Mesothelial cell of epicardium (in vitro differentiated cells): Measurements from ENCODE around the gene PRDM16. TPM values are rescaled to one million over a fixed set of nuclear protein-coding genes. Genes with fewer than 3 reads are reported as not detected.

Experiments used
- DNase-seq, 2 experiments: peaks; one replicate each; pipeline ENCODE4 v3.0.0; 2021; ENCODE audit warnings: low spot score in 2 of 2; ENCODE audit not compliant: unreplicated experiment in 2 of 2
- H3K27ac Mint-ChIP-seq: 2 replicates; pipeline ENCODE4 v1.8.0; 2021; ENCODE audit warnings: mixed read lengths
- H3K27me3 Mint-ChIP-seq: 2 replicates; pipeline ENCODE4 v1.8.0; 2021; ENCODE audit warnings: low read depth, mixed read lengths
- H3K36me3 Mint-ChIP-seq: 2 replicates; pipeline ENCODE4 v1.8.0; 2021; ENCODE audit warnings: mixed read lengths
- H3K4me1 Mint-ChIP-seq: 2 replicates; pipeline ENCODE4 v1.8.0; 2021; ENCODE audit warnings: mixed read lengths
- H3K4me3 Mint-ChIP-seq: 2 replicates; pipeline ENCODE4 v1.8.0; 2021; ENCODE audit warnings: mild to moderate bottlenecking, moderate library complexity, mixed read lengths
- H3K9me3 Mint-ChIP-seq: 2 replicates; pipeline ENCODE4 v1.8.0; 2021; ENCODE audit warnings: mixed read lengths
- total RNA-seq: library from RNA; stranded (reverse); gene quantifications from 3 replicates; pipeline ENCODE4 v1.2.1, GENCODE V29; 2021
- TF ChIP-seq, protein P1 (sequence below): fragments of 200-600 bp; sonication (generic); IDR thresholded peaks from one replicate; pipeline ENCODE4 v1.5.0; 2021; ENCODE audit warnings: antibody characterized with exemption; ENCODE audit not compliant: unreplicated experiment

PRDM16 gene
- total RNA-seq, 1 donor from 2014 or later, result 1.4 TPM

DNA sequence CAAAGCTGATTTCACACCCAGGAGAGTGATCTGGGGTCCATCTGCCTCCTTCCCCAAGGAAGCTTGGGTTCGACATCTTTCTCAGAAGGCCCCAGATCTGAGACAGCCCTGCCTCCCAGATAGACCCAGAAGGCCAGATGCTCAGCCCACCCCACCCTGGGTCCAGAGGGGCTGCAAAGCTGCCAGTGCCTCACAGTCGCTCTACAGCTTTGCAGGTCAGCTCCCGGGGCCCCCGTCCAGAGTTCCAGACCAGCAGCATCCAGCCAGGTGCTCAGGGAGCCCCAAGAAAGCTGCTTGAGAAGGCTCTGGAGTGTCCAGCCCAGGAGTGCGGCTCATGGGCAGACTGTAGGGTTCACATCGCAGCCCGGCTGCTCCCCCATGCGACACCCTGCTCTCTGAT, 242.7 kb downstream of the PRDM16 start:
- no peaks in the 10 kb centered on the region for H3K9me3 Mint-ChIP-seq
- H3K4me3 Mint-ChIP-seq, result no peak overlapping the region
- DNase-seq, result no peak
- H3K27ac Mint-ChIP-seq, result no peak overlapping the region
- TF ChIP-seq, protein P1, sequence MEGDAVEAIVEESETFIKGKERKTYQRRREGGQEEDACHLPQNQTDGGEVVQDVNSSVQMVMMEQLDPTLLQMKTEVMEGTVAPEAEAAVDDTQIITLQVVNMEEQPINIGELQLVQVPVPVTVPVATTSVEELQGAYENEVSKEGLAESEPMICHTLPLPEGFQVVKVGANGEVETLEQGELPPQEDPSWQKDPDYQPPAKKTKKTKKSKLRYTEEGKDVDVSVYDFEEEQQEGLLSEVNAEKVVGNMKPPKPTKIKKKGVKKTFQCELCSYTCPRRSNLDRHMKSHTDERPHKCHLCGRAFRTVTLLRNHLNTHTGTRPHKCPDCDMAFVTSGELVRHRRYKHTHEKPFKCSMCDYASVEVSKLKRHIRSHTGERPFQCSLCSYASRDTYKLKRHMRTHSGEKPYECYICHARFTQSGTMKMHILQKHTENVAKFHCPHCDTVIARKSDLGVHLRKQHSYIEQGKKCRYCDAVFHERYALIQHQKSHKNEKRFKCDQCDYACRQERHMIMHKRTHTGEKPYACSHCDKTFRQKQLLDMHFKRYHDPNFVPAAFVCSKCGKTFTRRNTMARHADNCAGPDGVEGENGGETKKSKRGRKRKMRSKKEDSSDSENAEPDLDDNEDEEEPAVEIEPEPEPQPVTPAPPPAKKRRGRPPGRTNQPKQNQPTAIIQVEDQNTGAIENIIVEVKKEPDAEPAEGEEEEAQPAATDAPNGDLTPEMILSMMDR, result no peak
- H3K27me3 Mint-ChIP-seq, result peaks cover 69% of the 10 kb centered on the region
- H3K36me3 Mint-ChIP-seq, result no peaks in the 10 kb centered on the region
- peaks cover 37% of the 10 kb centered on the region for H3K4me1 Mint-ChIP-seq

DNA sequence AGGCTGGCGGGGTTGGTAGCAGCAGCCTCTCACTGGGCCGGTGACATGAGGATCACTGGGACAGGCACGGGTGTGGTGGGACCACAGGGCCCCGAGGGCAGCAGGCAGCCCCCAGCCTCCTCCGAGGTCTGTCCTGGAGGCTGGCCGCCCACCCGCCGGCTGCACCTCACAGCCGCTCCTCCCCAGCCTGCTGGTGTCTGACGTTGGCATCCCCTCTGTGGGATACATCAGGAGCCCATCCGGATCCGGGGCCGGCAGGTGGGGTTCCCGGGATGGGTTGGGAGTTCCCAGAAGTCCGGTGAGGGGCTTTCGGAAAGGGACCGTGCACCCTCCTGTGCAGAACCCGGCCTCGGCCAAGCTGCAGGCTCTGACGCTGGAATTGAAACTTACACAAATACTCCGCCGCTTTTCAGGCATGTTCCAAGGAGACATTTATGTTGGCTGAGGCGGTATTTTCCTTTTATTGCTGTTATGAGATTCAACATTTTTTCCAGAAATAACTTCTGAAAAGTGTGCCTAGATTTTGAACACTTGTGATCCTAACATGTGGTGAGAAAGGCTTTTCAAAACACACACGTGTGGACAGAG, 243.4 kb downstream of the PRDM16 start:
- Mint-ChIP-seq H3K4me1 (peaks cover 37% of the 10 kb centered on the region), H3K4me3 (no peak overlapping the region)

DNA sequence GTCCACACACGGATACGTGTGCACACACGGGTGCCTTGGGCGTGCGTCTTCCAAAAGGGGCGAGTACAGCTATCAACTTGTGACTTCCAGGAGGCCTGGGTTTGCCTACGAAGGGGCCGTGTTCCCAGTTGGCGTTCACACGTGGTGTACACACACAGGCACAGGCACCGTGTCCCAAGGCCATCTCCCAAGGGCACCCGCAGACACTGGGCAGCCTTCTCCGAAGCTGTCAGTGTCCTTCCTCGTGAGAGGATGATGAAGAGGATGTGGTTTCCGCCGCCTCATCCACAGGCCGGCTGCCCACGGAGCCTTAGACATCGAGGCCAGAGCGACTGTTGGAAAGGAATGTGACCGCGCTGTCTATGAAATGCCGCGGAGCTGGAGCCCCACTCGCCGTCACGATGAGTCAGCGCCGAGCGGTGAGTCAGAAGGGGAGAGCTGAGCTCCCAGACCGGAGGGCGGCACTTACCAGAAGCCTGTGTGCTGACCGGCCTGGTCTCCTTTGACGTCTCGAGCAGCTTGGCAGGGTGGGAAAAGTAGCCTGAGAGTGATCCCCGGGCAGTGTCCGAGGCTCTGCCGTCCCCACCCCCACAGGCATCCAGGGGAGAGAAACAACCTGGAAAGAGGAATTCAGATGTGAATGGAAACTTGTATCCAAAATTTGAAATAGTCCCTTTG, 244.0 kb downstream of the PRDM16 start:
- peak overlapping the region; percentile 30 for H3K4me3 Mint-ChIP-seq
- H3K36me3 Mint-ChIP-seq, result no peaks in the 10 kb centered on the region
- H3K9me3 Mint-ChIP-seq, result no peaks in the 10 kb centered on the region
- peaks cover 59% of the 10 kb centered on the region for H3K27me3 Mint-ChIP-seq
- DNase-seq, result peak; percentile 72 to 79
- H3K27ac Mint-ChIP-seq, result peak overlapping the region; percentile 96
- H3K4me1 Mint-ChIP-seq, result peaks cover 37% of the 10 kb centered on the region
- TF ChIP-seq, protein P1, result no peak

More for the DNA sequence above, 243.4 kb downstream of the PRDM16 start:
- Mint-ChIP-seq H3K27me3 (peaks cover 63% of the 10 kb centered on the region), H3K9me3 (no peaks in the 10 kb centered on the region), H3K27ac (peak overlapping the region; percentile 96), H3K36me3 (no peaks in the 10 kb centered on the region)
- TF ChIP-seq, protein P1, result no peak
- DNase-seq, result no peak

DNA sequence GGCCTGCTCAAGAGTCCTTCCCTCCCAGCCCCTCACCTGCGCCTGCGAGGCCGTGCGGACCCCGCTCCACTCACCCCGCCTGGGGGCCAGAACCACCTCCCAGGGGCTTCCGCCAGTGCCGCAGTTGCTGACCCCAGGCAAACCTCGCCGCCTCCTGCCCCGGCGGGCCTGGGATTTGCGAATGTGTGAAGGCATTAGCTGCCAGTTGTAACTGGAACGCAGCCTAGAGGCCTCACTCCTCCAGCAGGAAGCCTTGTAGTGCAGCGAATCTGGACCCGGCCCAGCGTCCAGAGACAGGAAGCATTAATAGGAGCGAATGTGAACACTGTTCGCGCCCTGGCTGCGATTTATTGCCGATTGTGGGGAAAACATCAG, 244.6 kb downstream of the PRDM16 start:
- H3K4me3 Mint-ChIP-seq, result peak overlapping the region; percentile 30
- H3K27ac Mint-ChIP-seq, result peak overlapping the region; percentile 96
- H3K36me3 Mint-ChIP-seq, result no peaks in the 10 kb centered on the region
- TF ChIP-seq, protein P1, result no peak
- H3K4me1 Mint-ChIP-seq, result peaks cover 37% of the 10 kb centered on the region
- peak in 1 of 2 experiments; percentile 73 for DNase-seq
- H3K9me3 Mint-ChIP-seq, result no peaks in the 10 kb centered on the region
- H3K27me3 Mint-ChIP-seq, result peaks cover 59% of the 10 kb centered on the region

DNA sequence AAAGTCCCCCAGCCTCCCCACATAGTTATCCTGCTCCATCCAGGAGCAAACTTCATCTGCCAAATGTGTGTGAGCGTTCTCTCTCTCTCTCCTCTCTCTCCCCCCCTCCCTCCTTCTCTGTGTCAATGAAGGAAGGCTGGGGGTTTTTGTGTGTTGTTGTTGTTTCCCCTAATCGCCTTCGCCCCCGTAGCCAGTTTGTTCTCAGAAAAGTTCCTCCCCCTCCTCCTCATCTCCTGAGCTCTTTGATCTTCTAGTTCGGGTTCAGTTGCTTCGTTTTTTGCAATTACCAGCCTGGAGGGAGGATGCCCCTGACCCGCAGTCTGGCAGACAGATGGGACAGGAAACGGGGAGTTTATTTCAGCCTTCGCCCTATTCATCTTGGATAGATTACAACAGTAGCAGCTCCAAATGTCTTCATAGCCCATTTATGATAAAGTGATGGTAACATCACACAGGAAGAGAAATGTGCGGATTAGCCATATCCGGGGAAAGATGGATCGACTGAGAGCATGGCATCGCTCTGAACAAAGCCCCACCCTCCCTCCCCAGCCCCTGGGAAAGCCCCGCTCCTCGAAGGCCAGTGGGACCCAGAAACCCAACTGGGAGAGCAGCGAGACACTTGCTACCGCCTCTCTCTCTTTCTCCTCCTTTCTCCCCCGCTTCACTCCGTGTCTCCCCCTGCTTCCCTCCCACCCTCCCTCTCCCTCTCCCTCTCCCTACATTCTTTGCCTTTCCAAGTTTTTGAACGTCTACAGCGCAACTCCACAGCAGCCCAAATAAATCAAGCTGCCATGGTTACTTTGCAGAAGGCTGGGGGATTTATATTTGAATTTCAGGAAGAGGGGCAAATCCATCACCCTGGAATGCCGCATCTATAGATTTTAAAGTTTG, 245.7 kb downstream of the PRDM16 start:
- DNase-seq, result no peak
- Mint-ChIP-seq H3K36me3 (no peaks in the 10 kb centered on the region), H3K4me3 (peak overlapping the region; percentile 11), H3K27me3 (peaks cover 49% of the 10 kb centered on the region), H3K27ac (peak overlapping the region; percentile 93), H3K4me1 (peaks cover 37% of the 10 kb centered on the region), H3K9me3 (no peaks in the 10 kb centered on the region)
- TF ChIP-seq, protein P1, result no peak
